ENCODE data around the gene RNF214.
A peak's percentile ranks its signal among the peaks of the same experiment; 100 is the strongest.

The RNF214 gene

DNA sequence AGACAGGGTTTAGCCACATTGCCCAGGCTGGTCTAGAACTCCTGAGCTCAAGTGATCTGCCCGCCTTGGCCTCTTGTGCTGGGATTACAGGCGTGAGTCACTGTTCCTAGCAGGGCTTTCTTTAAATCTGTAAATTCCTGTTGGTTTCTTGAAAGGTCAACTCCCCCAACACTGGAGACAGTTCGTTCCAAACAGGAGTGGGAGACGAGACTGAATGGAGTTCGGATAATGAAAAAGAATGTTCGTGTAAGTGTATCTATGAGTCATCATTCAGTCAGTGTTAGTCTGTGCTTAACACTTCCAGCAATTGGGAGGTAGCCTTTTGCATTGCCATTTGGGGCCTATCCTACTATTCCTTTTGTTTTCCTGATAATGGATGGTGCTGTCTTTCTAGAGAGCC is 48.7 kb downstream of the RNF214 start:
- TF ChIP-seq, protein P1, sequence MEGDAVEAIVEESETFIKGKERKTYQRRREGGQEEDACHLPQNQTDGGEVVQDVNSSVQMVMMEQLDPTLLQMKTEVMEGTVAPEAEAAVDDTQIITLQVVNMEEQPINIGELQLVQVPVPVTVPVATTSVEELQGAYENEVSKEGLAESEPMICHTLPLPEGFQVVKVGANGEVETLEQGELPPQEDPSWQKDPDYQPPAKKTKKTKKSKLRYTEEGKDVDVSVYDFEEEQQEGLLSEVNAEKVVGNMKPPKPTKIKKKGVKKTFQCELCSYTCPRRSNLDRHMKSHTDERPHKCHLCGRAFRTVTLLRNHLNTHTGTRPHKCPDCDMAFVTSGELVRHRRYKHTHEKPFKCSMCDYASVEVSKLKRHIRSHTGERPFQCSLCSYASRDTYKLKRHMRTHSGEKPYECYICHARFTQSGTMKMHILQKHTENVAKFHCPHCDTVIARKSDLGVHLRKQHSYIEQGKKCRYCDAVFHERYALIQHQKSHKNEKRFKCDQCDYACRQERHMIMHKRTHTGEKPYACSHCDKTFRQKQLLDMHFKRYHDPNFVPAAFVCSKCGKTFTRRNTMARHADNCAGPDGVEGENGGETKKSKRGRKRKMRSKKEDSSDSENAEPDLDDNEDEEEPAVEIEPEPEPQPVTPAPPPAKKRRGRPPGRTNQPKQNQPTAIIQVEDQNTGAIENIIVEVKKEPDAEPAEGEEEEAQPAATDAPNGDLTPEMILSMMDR (conservative IDR thresholded peaks at IDR 0.05; ENCODE audit: low read depth, low read length): no peak
- DNase-seq (ENCODE audit: low read depth): peak; percentile 88
- H3K4me3 ChIP-seq (ENCODE audit: low read length): no peak overlapping the region

DNA sequence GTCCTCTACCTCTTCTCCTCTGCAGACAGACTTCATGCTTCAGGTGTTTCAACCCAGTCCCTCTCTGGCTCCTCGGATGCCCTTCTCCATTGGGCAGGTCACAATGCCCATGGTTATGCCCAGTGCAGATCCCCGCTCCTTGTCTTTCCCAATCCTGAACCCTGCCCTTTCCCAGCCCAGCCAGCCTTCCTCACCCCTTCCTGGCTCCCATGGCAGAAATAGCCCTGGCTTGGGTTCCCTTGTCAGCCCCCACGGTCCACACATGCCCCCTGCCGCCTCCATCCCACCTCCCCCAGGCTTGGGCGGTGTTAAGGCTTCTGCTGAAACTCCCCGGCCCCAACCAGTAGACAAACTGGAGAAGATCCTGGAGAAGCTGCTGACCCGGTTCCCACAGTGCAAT is 49.4 kb downstream of the RNF214 start:
- TF ChIP-seq, protein P1 (conservative IDR thresholded peaks at IDR 0.05; ENCODE audit: low read depth, low read length): no peak
- no peak for DNase-seq (ENCODE audit: low read depth)
- H3K4me3 ChIP-seq (ENCODE audit: low read length): no peak overlapping the region

DNA sequence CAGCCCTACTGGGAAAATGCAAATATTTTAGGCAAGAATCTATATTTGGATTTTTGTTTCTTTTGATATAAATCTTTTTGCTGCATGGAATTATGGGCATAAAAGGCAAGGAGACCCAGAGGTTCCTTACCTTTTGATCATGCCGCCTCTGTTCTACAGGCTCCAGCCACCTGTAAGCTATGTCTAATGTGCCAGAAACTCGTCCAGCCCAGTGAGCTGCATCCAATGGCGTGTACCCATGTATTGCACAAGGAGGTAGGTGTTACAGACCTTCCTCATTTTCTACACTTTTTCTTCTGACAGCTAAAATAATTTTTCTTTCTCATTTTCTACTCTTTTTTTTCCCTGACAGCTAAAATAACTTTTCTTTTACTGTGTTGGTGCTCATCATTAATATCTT is 50.5 kb downstream of the RNF214 start:
- TF ChIP-seq, protein P1 (conservative IDR thresholded peaks at IDR 0.05; ENCODE audit: low read depth, low read length): no peak
- DNase-seq (ENCODE audit: low read depth): no peak
- no peak overlapping the region for H3K4me3 ChIP-seq (ENCODE audit: low read length)

DNA sequence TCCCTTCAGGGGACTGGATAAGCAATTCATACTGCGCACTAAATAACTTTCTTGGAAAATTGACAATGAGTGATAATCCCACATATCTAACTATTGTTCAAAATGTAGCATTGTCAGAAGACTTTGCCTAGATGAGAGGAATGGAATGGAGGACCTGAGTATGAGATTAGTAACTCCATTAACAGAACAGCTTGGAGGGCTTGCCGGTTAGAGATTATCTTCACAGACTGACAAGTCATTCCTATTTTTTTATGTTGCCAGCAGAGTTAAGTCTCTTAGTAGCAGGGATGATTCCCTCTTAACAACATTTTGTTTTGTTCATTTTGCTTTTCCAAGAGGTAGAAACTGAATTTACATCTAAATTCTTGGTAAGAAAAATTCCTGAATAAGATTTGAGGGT is 51.6 kb downstream of the RNF214 start:
- no peak overlapping the region for H3K4me3 ChIP-seq (ENCODE audit: low read length)
- TF ChIP-seq, protein P1 (conservative IDR thresholded peaks at IDR 0.05; ENCODE audit: low read depth, low read length): no peak
- no peak for DNase-seq (ENCODE audit: low read depth)

DNA sequence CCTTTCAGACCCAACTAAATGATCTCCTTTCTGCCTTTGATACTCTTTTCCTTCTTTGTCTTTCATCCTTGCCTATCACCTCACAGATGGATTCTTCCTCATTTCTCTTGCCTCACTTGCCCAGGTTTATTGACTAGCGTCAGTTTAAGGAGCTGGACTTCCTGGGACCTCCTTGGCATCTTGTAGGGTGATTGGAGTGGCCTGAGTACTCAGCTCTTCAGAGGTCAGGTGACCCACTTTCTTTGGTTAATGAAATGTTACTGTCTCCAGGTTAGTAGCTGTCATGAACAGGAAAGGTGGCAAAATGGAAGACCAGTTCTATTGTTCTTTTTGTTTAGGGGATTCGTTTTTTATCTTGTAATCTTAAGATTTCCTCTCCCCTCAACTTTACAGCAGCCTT is 54.1 kb downstream of the RNF214 start:
- no peak for DNase-seq (ENCODE audit: low read depth)
- H3K4me3 ChIP-seq (ENCODE audit: low read length): no peak overlapping the region
- TF ChIP-seq, protein P1 (conservative IDR thresholded peaks at IDR 0.05; ENCODE audit: low read depth, low read length): no peak

DNA sequence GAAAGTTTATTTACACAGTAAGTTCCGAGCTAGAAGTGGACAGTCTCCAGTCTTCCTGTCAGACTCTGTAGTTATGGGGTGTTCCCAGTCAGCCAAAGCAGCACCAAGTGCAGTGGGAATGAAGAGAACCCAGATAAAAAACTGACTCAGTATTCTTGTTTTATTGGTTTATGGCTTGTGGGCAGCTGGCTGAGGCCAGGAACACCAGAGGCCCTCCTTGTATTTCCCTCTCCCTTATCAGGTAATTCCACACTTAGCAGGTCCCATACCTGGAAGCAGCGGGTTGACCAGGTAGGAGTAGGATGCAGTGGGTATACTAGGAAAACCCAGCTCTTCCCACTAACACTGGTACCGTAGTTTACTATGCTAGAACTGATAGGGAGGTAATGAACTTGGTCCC is 55.2 kb downstream of the RNF214 start:
- H3K4me3 ChIP-seq (ENCODE audit: low read length): no peak overlapping the region
- no peak for DNase-seq (ENCODE audit: low read depth)
- TF ChIP-seq, protein P1 (conservative IDR thresholded peaks at IDR 0.05; ENCODE audit: low read depth, low read length): no peak

DNA sequence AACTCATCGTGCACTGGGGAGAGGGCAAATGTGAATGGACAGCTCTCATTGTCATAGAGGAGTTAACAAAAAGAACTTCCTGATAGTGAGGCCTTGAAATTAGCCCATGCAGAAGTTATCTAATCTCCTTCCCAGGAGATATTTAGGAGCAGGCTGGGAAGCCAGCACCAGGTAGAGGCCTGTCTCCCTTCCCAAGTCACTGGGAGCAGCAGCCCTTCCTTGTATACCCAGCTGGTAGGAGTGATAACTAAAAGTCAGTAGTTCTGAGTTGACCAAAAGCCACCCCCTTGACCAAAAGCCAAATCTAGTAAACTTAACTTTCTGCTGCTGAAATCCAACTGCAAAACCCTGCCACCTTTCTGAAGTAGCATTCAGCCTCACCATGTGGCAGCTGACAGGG is 57.3 kb downstream of the RNF214 start:
- TF ChIP-seq, protein P1 (conservative IDR thresholded peaks at IDR 0.05; ENCODE audit: low read depth, low read length): no peak
- H3K4me3 ChIP-seq (ENCODE audit: low read length): no peak overlapping the region
- DNase-seq (ENCODE audit: low read depth): no peak
